SKM-1 (cell line): ENCODE measurements around the gene MARCO.
"Not testable (repeated sequence)": the region's sequence is repeated elsewhere in the genome, so short reads cannot be mapped to it uniquely, and the experiment has no call there.

ENCODE experiments used
- DNase-seq: peaks from one replicate; lab custom pipeline; 2025; ENCODE audit not compliant: unreplicated experiment; lab: John Stamatoyannopoulos, UW

MARCO gene

GRCh38 chr2:118994172-118994700, 52.2 kb downstream of the MARCO start:
- DNase-seq: no peak

GRCh38 chr2:118994778-118995177, 52.8 kb downstream of the MARCO start:
- DNase-seq: no peak

GRCh38 chr2:119003856-119004255, 61.9 kb downstream of the MARCO start:
- not testable (repeated sequence) for DNase-seq

GRCh38 chr2:119004602-119005001, 62.6 kb downstream of the MARCO start:
- no peak for DNase-seq

- no peak for DNase-seq
Observed at GRCh38 chr2:119005051-119005450, 63.1 kb downstream of the MARCO start.

GRCh38 chr2:119005555-119005954, 63.6 kb downstream of the MARCO start:
- DNase-seq: no peak

- no peak for DNase-seq
Observed at GRCh38 chr2:119006441-119006840, 64.4 kb downstream of the MARCO start.

- no peak for DNase-seq
Observed at GRCh38 chr2:119008108-119008507, 66.1 kb downstream of the MARCO start.

GRCh38 chr2:119009110-119009509, 67.1 kb downstream of the MARCO start:
- no peak for DNase-seq

GRCh38 chr2:119010336-119010735, 68.3 kb downstream of the MARCO start:
- DNase-seq: no peak

GRCh38 chr2:119011162-119011909, 69.3 kb downstream of the MARCO start:
- no peak for DNase-seq

GRCh38 chr2:119011910-119012209, 69.9 kb downstream of the MARCO start:
- no peak for DNase-seq

GRCh38 chr2:119012345-119013301, 70.6 kb downstream of the MARCO start:
- DNase-seq: no peak

GRCh38 chr2:119013671-119014070, 71.7 kb downstream of the MARCO start:
- no peak for DNase-seq

- no peak for DNase-seq
Observed at GRCh38 chr2:119015845-119016244, 73.9 kb downstream of the MARCO start.

GRCh38 chr2:119019521-119019920, 77.5 kb downstream of the MARCO start:
- no peak for DNase-seq

- DNase-seq: no peak
Observed at GRCh38 chr2:119022678-119023077, 80.7 kb downstream of the MARCO start.

- DNase-seq: no peak
Observed at GRCh38 chr2:119023534-119023933, 81.5 kb downstream of the MARCO start.

GRCh38 chr2:119024152-119024551, 82.2 kb downstream of the MARCO start:
- DNase-seq: no peak

- no peak for DNase-seq
Observed at GRCh38 chr2:119024568-119024967, 82.6 kb downstream of the MARCO start.

GRCh38 chr2:119025013-119025412, 83.0 kb downstream of the MARCO start:
- no peak for DNase-seq

GRCh38 chr2:119025762-119026351, 83.9 kb downstream of the MARCO start:
- DNase-seq: no peak
